Osteoblast (primary cell): ENCODE data around the gene IER3. TPM values are rescaled to one million over a fixed set of nuclear protein-coding genes. Genes with fewer than 3 reads are reported as not detected.

ENCODE experiments used
- DNase-seq: peaks from one replicate; pipeline ENCODE4 v3.0.0; 2011; ENCODE audit warnings: low spot score, mixed read lengths; ENCODE audit not compliant: insufficient read length; ENCODE audit errors: missing footprints
- H2AFZ ChIP-seq: 2 replicates; pipeline ENCODE4 v1.6.0; 2011; ENCODE audit warnings: mild to moderate bottlenecking, low read length
- H3K27ac ChIP-seq: 2 replicates; pipeline ENCODE4 v1.5.1; 2011; ENCODE audit warnings: mild to moderate bottlenecking, low read depth, low read length, moderate library complexity
- H3K27me3 ChIP-seq: 2 replicates; pipeline ENCODE4 v1.6.0; 2012; ENCODE audit warnings: mild to moderate bottlenecking, control low read depth, inconsistent platforms, low read length, moderate library complexity; ENCODE audit not compliant: insufficient read depth
- H3K36me3 ChIP-seq: 2 replicates; pipeline ENCODE4 v1.5.1; 2011; ENCODE audit warnings: mild to moderate bottlenecking, low read length, control low read depth, moderate library complexity; ENCODE audit not compliant: insufficient read depth
- H3K4me1 ChIP-seq: 2 replicates; pipeline ENCODE4 v1.5.1; 2011; ENCODE audit warnings: mild to moderate bottlenecking, low read length, control low read depth, moderate library complexity; ENCODE audit not compliant: insufficient read depth
- H3K4me2 ChIP-seq: 2 replicates; pipeline ENCODE4 v1.6.0; 2011; ENCODE audit warnings: mild to moderate bottlenecking, low read length; ENCODE audit not compliant: insufficient read depth
- H3K4me3 ChIP-seq: fragments of 200-600 bp; sonication (generic); 3 replicates; pipeline ENCODE4 v1.5.1; 2012; ENCODE audit warnings: mild to moderate bottlenecking, low read length, inconsistent platforms; ENCODE audit not compliant: insufficient read depth
- H3K79me2 ChIP-seq: 2 replicates; pipeline ENCODE4 v1.6.0; 2012; ENCODE audit warnings: mild to moderate bottlenecking, low read length, control low read depth, inconsistent platforms; ENCODE audit not compliant: insufficient read depth
- H3K9me3 ChIP-seq: 2 replicates; pipeline ENCODE4 v1.5.1; 2011; ENCODE audit warnings: low read depth, low read length, control low read depth
- H4K20me1 ChIP-seq: 2 replicates; pipeline ENCODE4 v1.6.0; 2012; ENCODE audit warnings: mild to moderate bottlenecking, low read length, control low read depth; ENCODE audit not compliant: insufficient read depth
- total RNA-seq: library from RNA; depleted of rRNA; stranded (reverse); fragments of >200 nt; gene quantifications from 2 replicates; pipeline ENCODE4 v1.2.3, GENCODE V29; 2012
- TF ChIP-seq, protein P1 (sequence below): IDR thresholded peaks from 2 replicates; pipeline ENCODE4 v1.5.1; 2011; ENCODE audit warnings: mild to moderate bottlenecking, low read depth, low read length, moderate library complexity; ENCODE audit errors: extremely low read depth

IER3 gene
- total RNA-seq, 1 donor: 54.6 TPM

DNA sequence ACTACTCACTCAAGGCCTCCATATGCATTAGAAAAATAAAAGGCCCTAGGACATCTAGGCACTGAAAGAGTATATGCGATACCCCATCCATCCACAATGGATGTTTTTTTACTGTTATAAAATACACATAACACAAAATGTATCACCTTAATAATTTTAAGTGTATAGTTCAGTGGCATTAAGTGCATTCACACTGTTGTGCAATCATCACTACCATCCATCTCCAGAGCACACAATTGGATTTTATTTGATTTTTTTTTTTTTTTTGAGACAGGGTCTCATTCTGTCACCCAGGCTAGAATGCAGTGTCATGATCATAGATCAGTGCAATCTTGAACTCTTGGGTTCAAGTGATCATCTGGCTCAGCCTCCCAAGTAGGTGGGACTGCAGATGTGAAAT, 30.1 kb downstream of the IER3 start:
- TF ChIP-seq, protein P1, sequence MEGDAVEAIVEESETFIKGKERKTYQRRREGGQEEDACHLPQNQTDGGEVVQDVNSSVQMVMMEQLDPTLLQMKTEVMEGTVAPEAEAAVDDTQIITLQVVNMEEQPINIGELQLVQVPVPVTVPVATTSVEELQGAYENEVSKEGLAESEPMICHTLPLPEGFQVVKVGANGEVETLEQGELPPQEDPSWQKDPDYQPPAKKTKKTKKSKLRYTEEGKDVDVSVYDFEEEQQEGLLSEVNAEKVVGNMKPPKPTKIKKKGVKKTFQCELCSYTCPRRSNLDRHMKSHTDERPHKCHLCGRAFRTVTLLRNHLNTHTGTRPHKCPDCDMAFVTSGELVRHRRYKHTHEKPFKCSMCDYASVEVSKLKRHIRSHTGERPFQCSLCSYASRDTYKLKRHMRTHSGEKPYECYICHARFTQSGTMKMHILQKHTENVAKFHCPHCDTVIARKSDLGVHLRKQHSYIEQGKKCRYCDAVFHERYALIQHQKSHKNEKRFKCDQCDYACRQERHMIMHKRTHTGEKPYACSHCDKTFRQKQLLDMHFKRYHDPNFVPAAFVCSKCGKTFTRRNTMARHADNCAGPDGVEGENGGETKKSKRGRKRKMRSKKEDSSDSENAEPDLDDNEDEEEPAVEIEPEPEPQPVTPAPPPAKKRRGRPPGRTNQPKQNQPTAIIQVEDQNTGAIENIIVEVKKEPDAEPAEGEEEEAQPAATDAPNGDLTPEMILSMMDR: no peak
- peaks cover 52% of the 10 kb centered on the region for H3K36me3 ChIP-seq

DNA sequence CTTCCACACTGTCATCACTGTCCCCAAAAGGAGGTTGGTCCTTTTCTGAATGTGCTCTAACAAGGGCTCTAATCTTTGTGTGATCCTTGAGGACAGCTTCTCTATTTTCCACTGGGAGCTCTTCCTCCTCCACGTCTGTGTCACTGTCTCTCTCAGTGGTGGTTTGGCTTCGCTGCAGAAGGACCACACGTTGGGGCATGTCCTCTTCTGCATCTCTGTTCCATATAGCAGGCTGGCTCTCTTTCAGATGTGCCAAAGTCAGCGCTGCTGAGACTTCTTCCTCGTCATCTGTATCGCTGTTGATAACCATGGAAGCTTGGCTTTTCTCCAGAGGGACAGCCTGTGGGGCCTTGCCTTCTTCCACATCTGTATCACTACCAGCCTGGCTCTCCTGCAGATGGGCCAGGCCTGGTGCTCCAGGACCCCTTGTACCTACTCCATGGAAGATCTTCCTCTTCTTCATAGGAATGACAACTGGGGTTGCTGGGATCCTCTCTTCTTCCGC, 31.9 kb downstream of the IER3 start:
- no peak for DNase-seq
- no peak overlapping the region for H3K4me2 ChIP-seq
- H3K27me3 ChIP-seq: no peaks in the 10 kb centered on the region
- H4K20me1 ChIP-seq: no peaks in the 10 kb centered on the region
- TF ChIP-seq, protein P1: no peak
- peaks cover 62% of the 10 kb centered on the region for H3K36me3 ChIP-seq
- peaks cover 3% of the 10 kb centered on the region for H3K4me1 ChIP-seq
- H3K9me3 ChIP-seq: no peaks in the 10 kb centered on the region
- no peak overlapping the region for H3K27ac ChIP-seq
- no peak overlapping the region for H3K4me3 ChIP-seq
- no peak overlapping the region for H2AFZ ChIP-seq
- H3K79me2 ChIP-seq: peaks cover 11% of the 10 kb centered on the region

More for the DNA sequence above, 30.1 kb downstream of the IER3 start:
- Histone ChIP-seq H3K4me2 (no peak overlapping the region), H3K4me1 (peaks cover 13% of the 10 kb centered on the region), H2AFZ (no peak overlapping the region), H3K27ac (no peak overlapping the region), H3K4me3 (no peak overlapping the region), H3K79me2 (peaks cover 18% of the 10 kb centered on the region), H4K20me1 (no peaks in the 10 kb centered on the region), H3K9me3 (no peaks in the 10 kb centered on the region), H3K27me3 (no peaks in the 10 kb centered on the region)
- DNase-seq: no peak

DNA sequence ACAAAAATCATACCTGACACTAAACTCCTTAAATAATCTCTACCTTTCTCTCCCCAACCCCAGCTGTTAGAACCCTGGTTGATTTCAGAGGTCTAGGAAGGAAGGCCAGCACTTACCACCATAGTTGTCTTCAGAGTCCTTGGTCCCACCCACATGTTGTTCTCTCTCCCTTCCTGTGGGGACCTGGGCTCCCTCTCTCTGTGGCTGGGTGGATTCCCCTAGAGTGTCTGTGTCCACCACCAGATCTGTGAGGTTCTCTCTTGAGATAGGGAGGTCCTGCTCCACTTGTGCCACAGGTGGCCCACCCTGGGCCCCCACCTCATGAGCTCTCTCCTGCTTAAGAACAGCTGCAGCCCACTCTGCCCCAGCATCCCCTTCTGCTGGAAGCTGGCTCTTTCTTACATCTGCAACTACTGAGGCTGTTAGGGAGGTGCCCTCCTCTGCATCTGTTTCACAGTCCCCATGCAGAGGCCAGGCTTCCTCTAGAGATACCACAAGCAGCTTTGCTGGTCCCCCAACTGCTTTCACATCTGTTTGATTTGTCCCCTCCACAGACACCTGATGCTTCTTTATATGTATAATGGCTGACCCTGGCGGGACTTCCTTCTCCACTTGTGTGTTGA, 32.5 kb downstream of the IER3 start:
- Histone ChIP-seq H4K20me1 (no peaks in the 10 kb centered on the region), H3K4me2 (no peak overlapping the region), H3K4me3 (no peak overlapping the region), H3K36me3 (peaks cover 67% of the 10 kb centered on the region), H3K4me1 (peaks cover 3% of the 10 kb centered on the region), H3K79me2 (peaks cover 10% of the 10 kb centered on the region), H2AFZ (no peak overlapping the region), H3K9me3 (no peaks in the 10 kb centered on the region), H3K27ac (no peak overlapping the region), H3K27me3 (no peaks in the 10 kb centered on the region)
- no peak for DNase-seq
- TF ChIP-seq, protein P1: no peak

DNA sequence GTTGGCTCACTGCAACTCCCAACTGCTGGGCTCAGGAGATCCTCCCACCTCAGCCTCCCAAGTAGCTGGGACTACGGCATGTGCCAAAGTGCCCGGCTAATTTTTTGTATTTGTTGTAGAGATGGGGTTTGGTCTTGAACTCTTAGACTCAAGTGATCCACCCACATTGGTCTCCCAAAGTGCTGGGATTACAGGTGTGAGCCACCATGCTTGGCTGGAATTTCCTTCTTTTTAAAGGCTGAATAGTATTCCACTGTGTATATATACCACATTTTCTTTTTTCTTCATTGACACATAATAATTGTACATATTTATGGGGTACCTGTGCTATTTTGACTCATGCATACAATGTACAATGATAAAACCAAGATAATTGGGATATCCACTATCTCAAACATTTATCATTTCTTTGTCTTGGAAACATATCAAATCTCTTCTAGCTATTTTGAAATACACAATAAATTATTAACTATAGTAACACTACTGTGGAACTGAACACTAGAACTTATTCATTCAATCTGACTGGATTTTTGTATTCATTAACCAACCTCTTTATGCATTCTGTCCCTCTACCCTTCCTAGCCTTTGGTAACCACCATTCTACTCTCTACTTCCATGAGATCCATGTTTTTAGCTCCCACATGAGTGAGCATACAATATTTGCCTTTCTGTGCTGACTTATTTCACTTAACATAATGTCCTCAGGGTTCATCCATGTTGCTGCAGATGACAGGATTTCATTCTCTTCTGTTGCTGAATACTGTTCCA, 35.1 kb downstream of the IER3 start:
- no peak for DNase-seq
- TF ChIP-seq, protein P1: no peak
- Histone ChIP-seq H3K4me1 (no peaks in the 10 kb centered on the region), H3K4me2 (no peak overlapping the region), H3K9me3 (no peaks in the 10 kb centered on the region), H3K36me3 (peaks cover 77% of the 10 kb centered on the region), H3K27me3 (no peaks in the 10 kb centered on the region), H4K20me1 (no peaks in the 10 kb centered on the region), H3K4me3 (no peak overlapping the region), H3K27ac (no peak overlapping the region), H3K79me2 (no peaks in the 10 kb centered on the region), H2AFZ (no peak overlapping the region)
